Adrenal gland (tissue), 5 donors: ENCODE data around the gene CRACR2B.

Source experiments
- CTCF ChIP-seq, 6 experiments: fragments of 450-650 bp in 4 of 6; fragments of 200-600 bp in 2 of 6; sonication (generic) in 1 of 6; IDR thresholded peaks; 1 replicate in 5 of 6; 2 replicates in 1 of 6; pipeline versions ENCODE4 v1.5.1 to v1.8.0; 2016 to 2021; ENCODE audit warnings: antibody characterized with exemption in 6 of 6, mild to moderate bottlenecking in 2 of 6, moderate library complexity in 1 of 6
- POLR2A ChIP-seq, 2 donors: fragments of 450-650 bp; IDR thresholded peaks; one replicate each; pipeline ENCODE4 v1.6.1; 2017; ENCODE audit warnings: antibody characterized with exemption in 2 of 2, mild to moderate bottlenecking in 2 of 2, moderate library complexity in 1 of 2
- donor health status: DM: no; HTN: no; CAD: no.

DNA sequence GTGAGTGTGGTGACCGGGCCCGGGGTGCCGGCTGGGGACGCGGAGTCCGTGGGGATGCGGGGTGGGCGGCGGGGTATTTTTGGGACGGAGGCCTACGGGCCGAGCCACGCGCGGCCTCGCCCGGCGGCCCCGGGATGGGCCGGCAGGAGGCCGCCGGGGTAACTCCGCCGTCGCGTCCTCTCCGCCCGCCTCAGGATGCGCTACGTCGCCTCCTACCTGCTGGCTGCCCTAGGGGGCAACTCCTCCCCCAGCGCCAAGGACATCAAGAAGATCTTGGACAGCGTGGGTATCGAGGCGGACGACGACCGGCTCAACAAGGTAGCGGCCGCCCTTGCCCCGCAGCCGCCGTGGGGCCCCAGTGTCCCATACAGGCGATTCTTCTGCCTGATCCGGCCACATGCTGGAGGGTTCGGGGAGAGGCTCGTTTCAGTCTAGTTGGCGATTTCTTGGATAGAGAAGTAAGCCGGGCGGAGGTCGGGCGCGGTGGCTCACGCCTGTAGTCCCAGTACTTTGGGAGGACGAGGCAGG, 17.6 kb upstream of the CRACR2B start:
- TF ChIP-seq CTCF (IDR thresholded peaks at IDR 0.05) (peak in 1 of 6 experiments; percentile 16), POLR2A (IDR thresholded peaks at IDR 0.05) (no peak)
